Measurements from ENCODE around the gene MTA2.

Gene MTA2

DNA sequence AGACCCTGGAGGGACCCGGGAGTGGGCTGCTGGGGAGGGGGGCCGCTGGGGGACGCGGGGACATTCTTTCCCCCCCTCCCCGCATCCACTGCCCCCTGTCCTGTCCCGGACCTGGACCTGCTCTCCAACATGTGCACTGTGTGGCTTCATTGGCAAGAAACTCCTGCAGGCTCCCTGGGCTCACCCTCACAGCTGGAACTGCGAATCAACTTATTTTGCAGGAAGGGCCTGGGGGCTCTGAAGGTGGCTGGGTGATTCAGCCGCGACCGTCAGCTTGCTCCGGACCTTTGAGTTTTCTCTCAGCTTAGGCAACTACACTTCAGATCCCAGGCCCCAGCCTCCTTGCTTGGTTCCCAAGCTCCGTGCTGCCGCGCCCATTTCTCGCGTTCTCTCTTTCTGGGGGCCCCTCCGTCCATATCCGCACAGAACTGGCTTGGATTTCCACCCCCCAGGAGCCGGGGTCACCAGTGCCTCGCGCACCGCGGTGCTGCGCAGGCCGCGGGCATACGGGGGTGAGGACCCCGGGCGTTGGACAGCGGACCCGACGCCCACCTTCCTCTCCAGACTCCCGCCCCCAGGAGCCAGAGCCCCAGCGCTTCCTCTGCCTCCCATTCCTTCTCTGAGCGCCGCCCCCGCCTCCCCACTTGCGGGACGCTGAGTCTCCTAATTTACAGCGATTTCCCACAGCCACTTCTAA, 54.6 kb downstream of the MTA2 start:
- DNase-seq (ENCODE audit: low spot score), result no peak

DNA sequence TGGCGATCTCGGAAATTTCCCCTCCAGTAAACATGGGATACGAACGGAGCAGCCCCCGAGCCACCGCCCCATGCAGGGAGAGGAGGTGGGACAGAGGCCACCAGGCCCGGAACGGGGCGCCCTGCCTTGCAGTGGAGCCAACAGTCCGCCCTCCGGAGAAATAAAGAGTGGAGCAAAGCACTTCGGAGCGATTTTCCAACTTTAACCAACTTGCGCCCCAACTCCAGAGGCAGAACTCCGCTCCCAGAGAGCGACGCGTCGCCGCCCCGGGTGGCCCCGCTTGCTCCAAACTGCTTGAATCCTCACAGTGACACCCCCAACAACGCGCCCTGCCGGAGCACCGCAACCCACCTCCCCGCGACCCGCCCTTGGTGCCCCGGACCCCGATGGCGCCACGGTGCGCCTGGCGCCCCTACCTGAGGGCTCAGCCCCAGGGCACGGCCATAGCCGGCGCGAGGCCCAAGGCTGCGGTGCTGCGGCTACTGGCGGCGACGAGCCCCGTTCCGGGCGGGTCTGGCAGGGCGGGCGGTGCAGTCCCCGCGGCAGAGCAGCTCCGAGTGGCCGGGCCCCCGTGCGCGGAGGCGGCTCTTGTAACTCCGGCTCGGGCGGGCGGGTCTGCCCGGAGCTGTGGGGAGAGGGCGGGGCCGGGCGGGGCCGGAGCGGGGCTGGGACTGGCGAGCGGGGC, 55.3 kb downstream of the MTA2 start, which contains the start of gene AHNAK:
AHNAK (minus strand) TSS at position 563 of the 685 bp plus-strand sequence. CDS start 10,708 bp downstream, outside the sequence.
- peak; percentile 53 for DNase-seq (ENCODE audit: low spot score)

DNA sequence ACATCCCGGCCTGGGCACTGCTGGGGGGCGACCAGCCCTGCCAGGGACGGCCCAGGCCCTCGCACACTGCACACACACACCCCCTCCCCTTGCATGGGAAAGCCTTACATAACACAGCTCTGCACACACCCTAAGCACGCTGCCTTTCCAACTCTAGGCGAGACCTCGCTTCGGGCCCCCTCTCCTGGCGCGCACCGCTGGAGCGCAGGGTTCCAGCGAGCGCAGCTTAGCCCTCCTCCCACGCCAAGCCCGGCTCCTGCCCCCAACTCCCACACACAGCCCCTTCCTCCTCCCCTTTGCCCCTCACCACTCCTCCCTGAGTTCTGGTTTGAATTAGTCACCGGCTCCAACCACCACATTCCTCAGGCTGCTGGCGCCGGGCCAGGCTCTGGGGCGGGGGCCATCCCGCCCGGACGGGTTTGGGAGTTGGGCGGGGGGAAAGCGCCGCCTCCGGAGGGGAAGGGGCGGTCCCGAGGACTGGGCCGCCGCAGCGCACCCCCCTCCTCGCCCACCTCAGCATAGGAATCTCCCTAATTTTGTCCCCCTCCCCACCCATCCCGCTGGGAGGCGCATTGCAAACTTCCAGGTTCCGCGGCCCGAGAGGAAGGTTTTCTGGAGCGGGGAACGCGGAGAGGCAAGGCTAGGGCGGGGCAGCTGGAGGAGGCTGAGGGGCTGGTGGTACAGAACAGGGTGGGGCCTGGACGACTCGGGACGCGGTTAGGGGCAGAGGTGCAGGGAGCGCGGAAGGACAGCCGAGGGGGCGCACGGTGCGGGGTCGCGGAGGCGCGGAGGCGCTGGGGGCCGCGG, 56.0 kb downstream of the MTA2 start:
- DNase-seq (ENCODE audit: low spot score), result peak; percentile 84

DNA sequence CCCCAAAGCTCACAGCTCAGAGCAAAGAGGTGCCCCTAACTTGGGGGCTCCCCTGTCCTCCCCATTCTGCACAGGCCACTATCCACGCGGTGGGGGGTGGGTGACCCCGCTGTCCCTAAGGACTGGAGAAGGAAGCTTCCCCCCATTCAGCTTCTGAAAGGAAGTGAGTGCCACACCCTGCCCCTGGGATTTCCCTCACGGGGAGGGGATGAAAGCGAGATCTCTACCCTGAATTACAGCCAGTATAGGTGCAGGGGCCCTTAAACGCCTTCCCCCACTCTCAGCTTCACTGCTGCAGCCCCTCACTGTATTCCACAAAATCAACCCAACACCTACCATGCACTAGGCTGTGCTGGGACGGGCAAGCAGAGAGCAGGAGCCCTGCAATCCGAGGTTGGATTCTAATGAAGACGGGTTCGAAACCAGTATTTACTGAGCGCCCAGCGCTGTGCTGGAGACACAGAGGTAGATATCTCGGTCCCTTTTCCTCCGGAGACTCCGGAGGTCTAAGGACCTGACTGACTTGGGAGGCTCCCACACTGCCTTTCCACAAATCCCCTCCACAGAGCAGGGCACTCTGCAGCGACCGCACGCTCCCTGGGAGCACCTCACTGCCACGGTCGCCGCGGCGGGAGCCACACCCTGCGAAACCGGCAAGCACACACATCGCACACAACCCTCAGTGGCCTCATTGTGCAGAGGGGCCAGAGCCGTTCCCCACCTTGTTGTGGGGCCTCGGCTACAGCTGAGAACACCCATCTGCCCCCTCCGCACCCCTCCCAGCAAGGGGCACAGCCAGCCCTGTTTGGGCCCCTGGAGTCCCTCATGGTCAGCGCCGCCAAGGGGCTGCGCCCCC, 56.9 kb downstream of the MTA2 start:
- no peak for DNase-seq (ENCODE audit: low spot score)

- no peak for DNase-seq (ENCODE audit: low spot score)
Measured at GRCh38 chr11:62543680-62544444, 57.8 kb downstream of the MTA2 start.

Small RNA genes lying within 50 kb of the gene (small RNA-seq; reads per million reads assigned to genes)
- gene AP001458.1 (0 reads per million in 2 experiments), gene EEF1G (0 reads per million in 2 experiments), gene MIR6747 (0.05 to 0.31 reads per million in 2 experiments)

All from SK-N-DZ (cell line).